MCF 10A (cell line): Measurements from ENCODE around the gene ATP12A. TPM values are rescaled to one million over a fixed set of nuclear protein-coding genes. Genes with fewer than 3 reads are reported as not detected.
A peak's percentile ranks its signal among the peaks of the same experiment; 100 is the strongest.

Source experiments
- BruUV-seq: library from RNA; stranded (reverse); fragments of 400-500 nt; replicated peaks from 2 replicates; lab custom pipeline; 2021; lab: Mats Ljungman, UMichigan
- CTCF ChIA-PET: fragments of 300-600 bp; sonication (Branson Sonifier 250); formaldehyde crosslinking; extraction: SDS; loops from one replicate; lab custom pipeline; 2021; ENCODE audit warnings: antibody characterized with exemption, inconsistent platforms; lab: Yijun Ruan, JAX
- POLR2A ChIA-PET: fragments of 300-600, 350-650 bp; sonication (Branson Sonifier 250); formaldehyde crosslinking; extraction: SDS; loops from one replicate; lab custom pipeline; 2020; ENCODE audit warnings: antibody characterized with exemption, inconsistent platforms; lab: Yijun Ruan, JAX
- DNase-seq: peaks from one replicate; pipeline ENCODE4 v3.0.0-alpha.2; 2018; ENCODE audit not compliant: unreplicated experiment
- H3K27ac Mint-ChIP-seq: one replicate; pipeline ENCODE4 v1.8.0; 2022; ENCODE audit warnings: mild to moderate bottlenecking, low read depth, mixed read lengths; ENCODE audit not compliant: unreplicated experiment
- H3K27me3 Mint-ChIP-seq: one replicate; pipeline ENCODE4 v1.8.0; 2022; ENCODE audit warnings: mixed read lengths; ENCODE audit not compliant: insufficient read depth, unreplicated experiment
- H3K36me3 Mint-ChIP-seq: one replicate; pipeline ENCODE4 v1.8.0; 2022; ENCODE audit warnings: mild to moderate bottlenecking, moderate library complexity, mixed read lengths; ENCODE audit not compliant: insufficient read depth, unreplicated experiment
- H3K4me1 Mint-ChIP-seq: one replicate; pipeline ENCODE4 v1.8.0; 2022; ENCODE audit warnings: mixed read lengths; ENCODE audit not compliant: insufficient read depth, unreplicated experiment
- H3K4me3 Mint-ChIP-seq: one replicate; pipeline ENCODE4 v1.8.0; 2022; ENCODE audit warnings: mild to moderate bottlenecking, moderate library complexity, mixed read lengths; ENCODE audit not compliant: unreplicated experiment
- H3K9me3 Mint-ChIP-seq: one replicate; pipeline ENCODE4 v1.8.0; 2022; ENCODE audit warnings: mixed read lengths; ENCODE audit not compliant: unreplicated experiment
- CTCF ChIP-seq: fragments of 200-600 bp; IDR thresholded peaks from one replicate; pipeline ENCODE4 v1.8.0; 2022; ENCODE audit warnings: antibody characterized with exemption, mild to moderate bottlenecking; ENCODE audit not compliant: unreplicated experiment
- intact Hi-C: fragments of 100-400 bp; cut with micrococcal nuclease; formaldehyde crosslinking; loops from 2 replicates; pipeline ENCODE4 v1.14.1; 2022
- total RNA-seq: library from RNA; stranded (reverse); gene quantifications from 2 replicates; pipeline ENCODE4 v1.2.3, GENCODE V29; 2022

ATP12A gene
- total RNA-seq, 1 experiment from 2014 or later, result not detected

GRCh38 chr13:24668511-24668910 is 11.7 kb upstream of the ATP12A start:
- peaks cover 40% of the 10 kb centered on the region for H3K4me1 Mint-ChIP-seq
- TF ChIP-seq CTCF, result no peak
- ChIA-PET POLR2A (interaction anchor here (0.5 kb wide), 1 partner anchor 36 kb away, joined by 3 read pairs; no protein-coding TSS in a partner anchor), CTCF (interaction anchor here (0.6 to 1.7 kb wide), 5 partner anchors 14 to 337 kb away, joined by 3 to 7 read pairs (median 4); no protein-coding TSS in a partner anchor)
- no peaks in the 10 kb centered on the region for H3K36me3 Mint-ChIP-seq
- BruUV-seq, result no TSS peak
- no peaks in the 10 kb centered on the region for H3K27me3 Mint-ChIP-seq
- no peak overlapping the region for H3K4me3 Mint-ChIP-seq
- peak overlapping the region; percentile 85 for H3K27ac Mint-ChIP-seq
- H3K9me3 Mint-ChIP-seq, result no peaks in the 10 kb centered on the region
- intact Hi-C loops, result loop anchor here (5.0 kb wide), 1 partner anchor 36 kb away; no protein-coding TSS in a partner anchor
- no peak for DNase-seq

- intact Hi-C loops, result loop anchor here (5.0 kb wide), 1 partner anchor 37 kb away; no protein-coding TSS in a partner anchor
- no peak overlapping the region for H3K4me3 Mint-ChIP-seq
- no peaks in the 10 kb centered on the region for H3K27me3 Mint-ChIP-seq
- BruUV-seq, result no TSS peak
- TF ChIP-seq CTCF, result no peak
- ChIA-PET CTCF (interaction anchor here (0.6 to 1.7 kb wide), 8 partner anchors 15 to 1108 kb away, joined by 3 to 7 read pairs (median 4); no protein-coding TSS in a partner anchor), POLR2A (interaction anchor here (0.5 to 1.8 kb wide), 2 partner anchors 37 to 62 kb away, joined by 3 to 5 read pairs; no protein-coding TSS in a partner anchor)
- H3K4me1 Mint-ChIP-seq, result peaks cover 40% of the 10 kb centered on the region
- no peaks in the 10 kb centered on the region for H3K9me3 Mint-ChIP-seq
- H3K27ac Mint-ChIP-seq, result peak overlapping the region; percentile 85
- DNase-seq, result peak; percentile 76
- no peaks in the 10 kb centered on the region for H3K36me3 Mint-ChIP-seq
Observed at GRCh38 chr13:24668955-24669582, 11.1 kb upstream of the ATP12A start.

GRCh38 chr13:24670174-24670573 is 10.0 kb upstream of the ATP12A start:
- H3K9me3 Mint-ChIP-seq, result no peaks in the 10 kb centered on the region
- CTCF ChIA-PET, result interaction anchor here (0.6 to 1.4 kb wide), 9 partner anchors 11 to 103 kb away, joined by 3 to 7 read pairs (median 3); no protein-coding TSS in a partner anchor
- BruUV-seq, result no TSS peak
- no peaks in the 10 kb centered on the region for H3K27me3 Mint-ChIP-seq
- peak overlapping the region; percentile 97 for H3K27ac Mint-ChIP-seq
- H3K4me1 Mint-ChIP-seq, result peaks cover 36% of the 10 kb centered on the region
- no peak for DNase-seq
- H3K36me3 Mint-ChIP-seq, result no peaks in the 10 kb centered on the region
- POLR2A ChIA-PET, result interaction anchor here (0.7 to 1.8 kb wide), 3 partner anchors 8 to 196 kb away, joined by 3 to 5 read pairs (median 3); no protein-coding TSS in a partner anchor
- no peak overlapping the region for H3K4me3 Mint-ChIP-seq
- no peak for TF ChIP-seq CTCF
- intact Hi-C loops, result loop anchor here (2.0 to 5.0 kb wide), 3 partner anchors 59 to 158 kb away; partner anchors contain the start of gene PARP4

GRCh38 chr13:24670961-24671381 is 9.2 kb upstream of the ATP12A start:
- Mint-ChIP-seq H3K27ac (peak overlapping the region; percentile 97), H3K4me3 (peak overlapping the region; percentile 65), H3K4me1 (peaks cover 29% of the 10 kb centered on the region), H3K27me3 (no peaks in the 10 kb centered on the region), H3K9me3 (no peaks in the 10 kb centered on the region), H3K36me3 (no peaks in the 10 kb centered on the region)
- DNase-seq, result peak; percentile 40
- POLR2A ChIA-PET, result interaction anchor here (1.3 to 1.8 kb wide), 2 partner anchors 9 to 64 kb away, joined by 3 to 5 read pairs; no protein-coding TSS in a partner anchor
- intact Hi-C loops, result loop anchor here (1.0 to 5.0 kb wide), 4 partner anchors 58 to 159 kb away; partner anchors contain the start of gene PARP4
- no TSS peak for BruUV-seq
- CTCF ChIA-PET, result interaction anchor here (0.7 to 1.5 kb wide), 6 partner anchors 10 to 91 kb away, joined by 3 to 9 read pairs (median 4); no protein-coding TSS in a partner anchor
- no peak for TF ChIP-seq CTCF
